HT1080 (cell line): ENCODE measurements around the gene FOLR1. TPM values are rescaled to one million over a fixed set of nuclear protein-coding genes. Genes with fewer than 3 reads are reported as not detected.
"Not testable (repeated sequence)": the region's sequence is repeated elsewhere in the genome, so short reads cannot be mapped to it uniquely, and the experiment has no call there.

ENCODE experiments used
- DNase-seq: peaks from one replicate; pipeline ENCODE4 v3.0.0-alpha.2; 2015; ENCODE audit warnings: low read depth
- polyA plus RNA-seq, 2 experiments: library from polyadenylated mRNA; depleted of rRNA; stranded (reverse); fragments of >200 nt; gene quantifications; 2 replicates each; pipeline ENCODE4 v1.2.3, GENCODE V29; 2015
- total RNA-seq: library from RNA; depleted of rRNA; stranded (reverse); fragments of >200 nt; shearing (Covaris generic); gene quantifications from 2 replicates; pipeline ENCODE4 v1.2.3, GENCODE V29; 2014; rRNA removed

FOLR1 gene
- 0.17 TPM in 1 of 2 replicates, not detected in the other for total RNA-seq
- not detected in 2 replicates for polyA plus RNA-seq (2015; cell fraction: cytosol; rRNA removed)
- polyA plus RNA-seq (2015; cell fraction: nucleus; rRNA removed): not detected in 2 replicates

- no peak for DNase-seq
Measured at GRCh38 chr11:72191961-72192381, at the start of gene FOLR1. Gene FOLR1 (plus strand): TSS chr11:72192140. CDS start chr11:72192174, 34 bp downstream.

- DNase-seq: not testable (repeated sequence)
Measured at GRCh38 chr11:72142543-72142942, 49.4 kb upstream of the FOLR1 start.

- no peak for DNase-seq
Measured at GRCh38 chr11:72144807-72145565, 47.0 kb upstream of the FOLR1 start.

- DNase-seq: no peak
Measured at GRCh38 chr11:72146625-72147024, 45.3 kb upstream of the FOLR1 start.

- no peak for DNase-seq
Measured at GRCh38 chr11:72150882-72151281, 41.1 kb upstream of the FOLR1 start.

GRCh38 chr11:72153874-72154273, 38.1 kb upstream of the FOLR1 start:
- not testable (repeated sequence) for DNase-seq

GRCh38 chr11:72154816-72155215, 37.1 kb upstream of the FOLR1 start:
- no peak for DNase-seq

- DNase-seq: no peak
Measured at GRCh38 chr11:72155751-72156150, 36.2 kb upstream of the FOLR1 start.

GRCh38 chr11:72157131-72157530, 34.8 kb upstream of the FOLR1 start:
- DNase-seq: no peak

- no peak for DNase-seq
Measured at GRCh38 chr11:72160319-72160718, 31.6 kb upstream of the FOLR1 start.

- DNase-seq: no peak
Measured at GRCh38 chr11:72162891-72163492, 28.9 kb upstream of the FOLR1 start.

GRCh38 chr11:72164187-72164586, 27.8 kb upstream of the FOLR1 start:
- not testable (repeated sequence) for DNase-seq

- not testable (repeated sequence) for DNase-seq
Measured at GRCh38 chr11:72169046-72169555, 22.8 kb upstream of the FOLR1 start.

GRCh38 chr11:72169754-72170153, 22.2 kb upstream of the FOLR1 start:
- DNase-seq: not testable (repeated sequence)

GRCh38 chr11:72172043-72172442, 19.9 kb upstream of the FOLR1 start:
- DNase-seq: not testable (repeated sequence)

GRCh38 chr11:72173291-72173690, 18.6 kb upstream of the FOLR1 start:
- no peak for DNase-seq

GRCh38 chr11:72174302-72175070, 17.5 kb upstream of the FOLR1 start:
- no peak for DNase-seq

GRCh38 chr11:72177656-72178055, 14.3 kb upstream of the FOLR1 start:
- DNase-seq: no peak

GRCh38 chr11:72179049-72179803, 12.7 kb upstream of the FOLR1 start:
- DNase-seq: no peak

GRCh38 chr11:72179804-72180396, 12.0 kb upstream of the FOLR1 start:
- no peak for DNase-seq
